Vagina (tissue), 2 donors: ENCODE measurements around the gene TFE3.

Experiments
- POLR2A ChIP-seq, 2 donors: fragments of 450-650 bp; IDR thresholded peaks; one replicate each; pipeline ENCODE4 v1.6.1; 2017; ENCODE audit warnings: antibody characterized with exemption in 2 of 2, mild to moderate bottlenecking in 2 of 2, moderate library complexity in 2 of 2
- TF ChIP-seq, protein P1 (sequence below), 3 experiments: fragments of 450-650 bp in 2 of 3; fragments of 200-600 bp in 1 of 3; sonication (generic) in 1 of 3; IDR thresholded peaks; one replicate each; pipeline ENCODE4 v1.5.1; 2017 to 2019; ENCODE audit warnings: antibody characterized with exemption in 3 of 3, mild to moderate bottlenecking in 2 of 3, moderate library complexity in 2 of 3

GRCh38 chrX:49029876-49030275 is 13.3 kb downstream of the TFE3 start:
- TF ChIP-seq, protein P1, sequence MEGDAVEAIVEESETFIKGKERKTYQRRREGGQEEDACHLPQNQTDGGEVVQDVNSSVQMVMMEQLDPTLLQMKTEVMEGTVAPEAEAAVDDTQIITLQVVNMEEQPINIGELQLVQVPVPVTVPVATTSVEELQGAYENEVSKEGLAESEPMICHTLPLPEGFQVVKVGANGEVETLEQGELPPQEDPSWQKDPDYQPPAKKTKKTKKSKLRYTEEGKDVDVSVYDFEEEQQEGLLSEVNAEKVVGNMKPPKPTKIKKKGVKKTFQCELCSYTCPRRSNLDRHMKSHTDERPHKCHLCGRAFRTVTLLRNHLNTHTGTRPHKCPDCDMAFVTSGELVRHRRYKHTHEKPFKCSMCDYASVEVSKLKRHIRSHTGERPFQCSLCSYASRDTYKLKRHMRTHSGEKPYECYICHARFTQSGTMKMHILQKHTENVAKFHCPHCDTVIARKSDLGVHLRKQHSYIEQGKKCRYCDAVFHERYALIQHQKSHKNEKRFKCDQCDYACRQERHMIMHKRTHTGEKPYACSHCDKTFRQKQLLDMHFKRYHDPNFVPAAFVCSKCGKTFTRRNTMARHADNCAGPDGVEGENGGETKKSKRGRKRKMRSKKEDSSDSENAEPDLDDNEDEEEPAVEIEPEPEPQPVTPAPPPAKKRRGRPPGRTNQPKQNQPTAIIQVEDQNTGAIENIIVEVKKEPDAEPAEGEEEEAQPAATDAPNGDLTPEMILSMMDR (IDR thresholded peaks at IDR 0.05) = no peak
- TF ChIP-seq POLR2A (IDR thresholded peaks at IDR 0.05) = no peak
